Prostate gland (tissue), 2 donors: ENCODE data around the gene TSPOAP1. TPM values are rescaled to one million over a fixed set of nuclear protein-coding genes. Genes with fewer than 3 reads are reported as not detected.

Experiments used
- DNase-seq: peaks from one replicate; pipeline ENCODE4 v3.0.0-alpha.2; 2019; ENCODE audit warnings: low spot score
- H3K27ac ChIP-seq, 2 donors: fragments of 200-600 bp; sonication (generic); 2 replicates each; pipeline ENCODE4 v1.5.1; 2017 to 2019
- H3K27me3 ChIP-seq: fragments of 200-600 bp; sonication (generic); replicated peaks from 2 replicates; pipeline ENCODE4 v1.5.1; 2019; ENCODE audit not compliant: insufficient read depth
- H3K36me3 ChIP-seq, 2 donors: fragments of 200-600 bp; sonication (generic); 1 replicate in 1 of 2; 2 replicates in 1 of 2; pipeline versions ENCODE4 v1.5.1 to v1.8.1; 2017 to 2019
- H3K4me1 ChIP-seq: fragments of 200-600 bp; sonication (generic); replicated peaks from 2 replicates; pipeline ENCODE4 v1.5.1; 2019
- H3K4me3 ChIP-seq, 2 donors: fragments of 200-600 bp; sonication (generic); 2 replicates each; pipeline ENCODE4 v1.5.1; 2017 to 2019
- H3K9me3 ChIP-seq: fragments of 200-600 bp; sonication (generic); 2 replicates; pipeline ENCODE4 v1.5.1; 2017
- POLR2A ChIP-seq: fragments of 450-650 bp; IDR thresholded peaks from one replicate; pipeline ENCODE4 v1.6.1; 2016; ENCODE audit warnings: antibody characterized with exemption, mild to moderate bottlenecking
- POLR2AphosphoS5 ChIP-seq: sonication (generic); formaldehyde crosslinking; IDR thresholded peaks from one replicate; pipeline ENCODE4 v1.6.1; 2017; ENCODE audit warnings: antibody characterized with exemption
- WGBS: methylation state at CpG from one replicate; pipeline ENCODE4 v1.1.5; 2018; 5-methylcytosine and 5-hydroxymethylcytosine counted together
- intact Hi-C: fragments of 100-400 bp; cut with DNase I; formaldehyde crosslinking; loops from one replicate; pipeline ENCODE4 v1.14.2; 2022
- total RNA-seq, 2 donors: library from RNA; depleted of rRNA; stranded (reverse); fragments of >200 nt; gene quantifications; one replicate each; pipeline ENCODE4 v1.1.0, GENCODE V29; 2016
- TF ChIP-seq, protein P1 (sequence below), 4 experiments: fragments of 200-600 bp in 2 of 4; fragments of 450-650 bp in 2 of 4; sonication (generic) in 2 of 4; IDR thresholded peaks; 1 replicate in 3 of 4; 2 replicates in 1 of 4; pipeline ENCODE4 v1.5.1; 2016 to 2019; ENCODE audit warnings: antibody characterized with exemption in 4 of 4, mild to moderate bottlenecking in 2 of 4, moderate library complexity in 2 of 4

TSPOAP1 gene
- total RNA-seq, 2 donors from 2014 or later: 22.7 to 26.5 TPM

GRCh38 chr17:58273453-58274104 lies 55.0 kb downstream of the TSPOAP1 start:
- DNase-seq: no peak
- H3K4me3 ChIP-seq: no peak overlapping the region
- TF ChIP-seq POLR2AphosphoS5 (no peak), POLR2A (no peak)
- TF ChIP-seq, protein P1, sequence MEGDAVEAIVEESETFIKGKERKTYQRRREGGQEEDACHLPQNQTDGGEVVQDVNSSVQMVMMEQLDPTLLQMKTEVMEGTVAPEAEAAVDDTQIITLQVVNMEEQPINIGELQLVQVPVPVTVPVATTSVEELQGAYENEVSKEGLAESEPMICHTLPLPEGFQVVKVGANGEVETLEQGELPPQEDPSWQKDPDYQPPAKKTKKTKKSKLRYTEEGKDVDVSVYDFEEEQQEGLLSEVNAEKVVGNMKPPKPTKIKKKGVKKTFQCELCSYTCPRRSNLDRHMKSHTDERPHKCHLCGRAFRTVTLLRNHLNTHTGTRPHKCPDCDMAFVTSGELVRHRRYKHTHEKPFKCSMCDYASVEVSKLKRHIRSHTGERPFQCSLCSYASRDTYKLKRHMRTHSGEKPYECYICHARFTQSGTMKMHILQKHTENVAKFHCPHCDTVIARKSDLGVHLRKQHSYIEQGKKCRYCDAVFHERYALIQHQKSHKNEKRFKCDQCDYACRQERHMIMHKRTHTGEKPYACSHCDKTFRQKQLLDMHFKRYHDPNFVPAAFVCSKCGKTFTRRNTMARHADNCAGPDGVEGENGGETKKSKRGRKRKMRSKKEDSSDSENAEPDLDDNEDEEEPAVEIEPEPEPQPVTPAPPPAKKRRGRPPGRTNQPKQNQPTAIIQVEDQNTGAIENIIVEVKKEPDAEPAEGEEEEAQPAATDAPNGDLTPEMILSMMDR (IDR thresholded peaks at IDR 0.05): no peak
- no peak overlapping the region for H3K27ac ChIP-seq
- H3K9me3 ChIP-seq: no peaks in the 10 kb centered on the region
- no peaks in the 10 kb centered on the region for H3K36me3 ChIP-seq
- intact Hi-C loops: no loop called here
- no peaks in the 10 kb centered on the region for H3K27me3 ChIP-seq
- whole genome bisulfite sequencing: 87% methylated on average over 15 of the region's 15 CpGs
- no peaks in the 10 kb centered on the region for H3K4me1 ChIP-seq

- no peak overlapping the region for H3K4me3 ChIP-seq
- H3K36me3 ChIP-seq: no peaks in the 10 kb centered on the region
- intact Hi-C loops: no loop called here
- H3K27me3 ChIP-seq: no peaks in the 10 kb centered on the region
- TF ChIP-seq POLR2AphosphoS5: no peak
- TF ChIP-seq, protein P1 (IDR thresholded peaks at IDR 0.05): no peak
- no peak for TF ChIP-seq POLR2A
- 89% methylated on average over 12 of the region's 12 CpGs for WGBS
- no peaks in the 10 kb centered on the region for H3K4me1 ChIP-seq
- H3K9me3 ChIP-seq: no peaks in the 10 kb centered on the region
- no peak for DNase-seq
- no peak overlapping the region for H3K27ac ChIP-seq
Measured at GRCh38 chr17:58272367-58273280, 56.0 kb downstream of the TSPOAP1 start.

- DNase-seq: no peak
- Histone ChIP-seq H3K27ac (no peak overlapping the region), H3K36me3 (no peaks in the 10 kb centered on the region), H3K4me1 (no peaks in the 10 kb centered on the region), H3K4me3 (no peak overlapping the region), H3K27me3 (no peaks in the 10 kb centered on the region), H3K9me3 (no peaks in the 10 kb centered on the region)
- TF ChIP-seq POLR2A (no peak), POLR2AphosphoS5 (no peak)
- TF ChIP-seq, protein P1 (IDR thresholded peaks at IDR 0.05): no peak
- intact Hi-C loops: no loop called here
- WGBS: 86% methylated on average over 21 of the region's 21 CpGs
Measured at GRCh38 chr17:58271216-58271931, 57.2 kb downstream of the TSPOAP1 start.

DNA sequence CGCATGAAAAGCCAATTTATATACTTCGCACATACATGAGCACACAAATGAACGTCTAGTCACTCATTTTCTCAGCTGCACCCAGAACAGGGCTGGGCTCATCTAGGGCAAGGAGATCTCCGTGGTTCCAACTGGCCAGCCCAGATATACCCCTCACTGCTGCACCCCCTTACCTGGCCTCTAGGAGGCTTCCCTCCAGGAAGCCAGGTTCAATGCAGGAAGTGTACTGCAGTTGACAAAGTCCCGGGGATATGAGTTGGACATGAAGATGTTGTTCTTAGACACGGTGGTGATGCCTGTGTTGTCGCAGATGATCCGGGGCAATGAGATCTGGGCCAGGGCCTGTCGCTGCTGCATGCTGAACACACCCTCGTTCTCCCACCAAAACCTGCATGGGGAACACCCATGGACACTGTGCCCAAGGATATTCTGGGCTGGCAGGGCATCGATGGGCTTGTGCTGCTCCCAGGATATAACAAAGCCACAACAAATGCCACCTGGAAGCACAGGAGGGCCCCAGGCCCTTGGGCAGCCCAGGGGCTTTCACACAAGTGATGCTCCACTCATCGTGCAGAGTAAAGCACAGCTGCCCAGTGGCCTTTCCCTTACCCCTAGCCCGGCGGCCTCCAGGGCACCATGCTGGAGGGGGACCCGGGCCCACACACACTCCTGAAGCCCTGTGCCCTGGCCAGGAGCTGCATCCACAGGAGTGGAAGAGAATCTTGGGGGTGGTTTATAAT lies 57.9 kb downstream of the TSPOAP1 start:
- no peaks in the 10 kb centered on the region for H3K36me3 ChIP-seq
- intact Hi-C loops: no loop called here
- DNase-seq: no peak
- no peaks in the 10 kb centered on the region for H3K27me3 ChIP-seq
- H3K4me3 ChIP-seq: no peak overlapping the region
- no peak overlapping the region for H3K27ac ChIP-seq
- WGBS: 81% methylated on average over 15 of the region's 15 CpGs
- TF ChIP-seq POLR2AphosphoS5 (no peak), POLR2A (no peak)
- TF ChIP-seq, protein P1 (IDR thresholded peaks at IDR 0.05): no peak
- no peaks in the 10 kb centered on the region for H3K4me1 ChIP-seq
- H3K9me3 ChIP-seq: no peaks in the 10 kb centered on the region
